BJ (cell line): ENCODE results near the gene ADCYAP1R1. TPM values are rescaled to one million over a fixed set of nuclear protein-coding genes. Genes with fewer than 3 reads are reported as not detected.

Experiments used
- CTCF ChIA-PET: fragments of 350-600 bp; formaldehyde crosslinking; extraction: SDS; loops from one replicate; lab custom pipeline; 2021; ENCODE audit warnings: antibody characterized with exemption, inconsistent platforms; lab: Yijun Ruan, JAX
- POLR2A ChIA-PET: fragments of 300-600 bp; sonication (Branson Sonifier 250); formaldehyde crosslinking; extraction: SDS; loops from one replicate; lab custom pipeline; 2021; ENCODE audit warnings: antibody characterized with exemption; lab: Charles Lee
- DNase-seq: peaks from one replicate; pipeline ENCODE4 v3.0.0-alpha.2; 2011; ENCODE audit warnings: low read depth
- H3K27me3 ChIP-seq: 2 replicates; pipeline ENCODE4 v1.6.0; 2011; ENCODE audit warnings: low read length; ENCODE audit not compliant: control insufficient read depth, insufficient read depth
- H3K36me3 ChIP-seq: 2 replicates; pipeline ENCODE4 v1.5.1; 2011; ENCODE audit warnings: low read length; ENCODE audit not compliant: control insufficient read depth, insufficient read depth
- H3K4me3 ChIP-seq: 2 replicates; pipeline ENCODE4 v1.5.1; 2011; ENCODE audit warnings: low read depth, mild to moderate bottlenecking, control low read depth, low read length
- CTCF ChIP-seq: IDR thresholded peaks from 2 replicates; pipeline ENCODE4 v1.5.1; 2011; ENCODE audit warnings: low read depth, mild to moderate bottlenecking, control low read depth, inconsistent platforms, low read length, moderate library complexity; ENCODE audit not compliant: insufficient read depth
- polyA plus RNA-seq: library from polyadenylated mRNA; depleted of rRNA; stranded (reverse); fragments of >200 nt; gene quantifications from 2 replicates; pipeline ENCODE4 v1.2.3, GENCODE V29; 2011

The ADCYAP1R1 gene
- polyA plus RNA-seq, 1 experiment, result not detected

DNA sequence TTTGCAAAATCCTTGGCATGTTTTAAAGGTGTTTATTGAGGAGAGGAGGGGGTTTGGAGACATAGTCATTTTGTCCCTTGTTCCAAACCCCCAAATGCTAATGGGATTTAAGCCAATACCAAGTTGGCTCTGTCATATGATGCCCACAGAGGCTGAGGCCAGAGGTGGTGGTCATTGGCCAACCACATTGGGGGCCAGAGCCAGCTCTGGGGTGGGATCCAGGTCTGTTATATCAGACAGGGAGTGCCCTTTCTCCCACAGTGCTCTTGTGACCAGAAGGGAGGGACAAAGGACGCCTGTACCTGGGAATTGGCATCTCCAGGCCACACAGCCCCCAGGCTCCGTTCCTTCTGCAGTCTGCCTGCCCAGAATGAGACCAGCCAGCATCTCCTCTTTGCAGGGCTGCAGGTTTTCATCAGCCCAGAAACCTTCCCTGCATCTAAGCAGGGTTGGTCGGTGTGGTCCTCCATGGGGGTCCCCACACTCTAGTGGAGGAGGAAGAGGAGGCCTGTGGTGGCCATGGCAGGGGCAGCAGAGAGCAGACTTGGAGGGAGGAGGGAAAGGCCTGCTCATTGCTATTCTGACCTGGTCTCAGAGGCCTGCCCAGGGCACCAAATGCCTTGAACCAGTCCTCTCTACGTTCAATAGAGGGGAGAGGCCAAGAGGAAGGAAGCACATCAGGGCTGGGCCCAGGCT is 17.9 kb downstream of the ADCYAP1R1 start:
- ChIA-PET POLR2A (no interaction called here), CTCF (interaction anchor here (1.2 to 2.1 kb wide), 2 partner anchors 9 to 15 kb away, joined by 4 read pairs; no protein-coding TSS in a partner anchor)
- no peak for TF ChIP-seq CTCF
- H3K36me3 ChIP-seq, result no peaks in the 10 kb centered on the region
- H3K27me3 ChIP-seq, result peaks cover 2% of the 10 kb centered on the region; the same call in 1 of the 2 replicates
- H3K4me3 ChIP-seq, result no peak overlapping the region
- DNase-seq, result no peak

- ChIA-PET CTCF (interaction anchor here (0.7 kb wide), 1 partner anchor 16 kb away, joined by 4 read pairs; no protein-coding TSS in a partner anchor), POLR2A (no interaction called here)
- Histone ChIP-seq H3K27me3 (peaks cover 2% of the 10 kb centered on the region; the same call in 1 of the 2 replicates), H3K4me3 (no peak overlapping the region), H3K36me3 (no peaks in the 10 kb centered on the region)
- no peak for TF ChIP-seq CTCF
- no peak for DNase-seq
Observed at GRCh38 chr7:31070991-31071644, 19.0 kb downstream of the ADCYAP1R1 start.

- DNase-seq, result no peak
- peaks cover 2% of the 10 kb centered on the region; the same call in 1 of the 2 replicates for H3K27me3 ChIP-seq
- no peak overlapping the region for H3K4me3 ChIP-seq
- no peak for TF ChIP-seq CTCF
- POLR2A ChIA-PET, result no interaction called here
- CTCF ChIA-PET, result interaction anchor here (0.7 kb wide), 1 partner anchor 16 kb away, joined by 4 read pairs; no protein-coding TSS in a partner anchor
- no peaks in the 10 kb centered on the region for H3K36me3 ChIP-seq
Observed at GRCh38 chr7:31071645-31072029, 19.5 kb downstream of the ADCYAP1R1 start.

DNA sequence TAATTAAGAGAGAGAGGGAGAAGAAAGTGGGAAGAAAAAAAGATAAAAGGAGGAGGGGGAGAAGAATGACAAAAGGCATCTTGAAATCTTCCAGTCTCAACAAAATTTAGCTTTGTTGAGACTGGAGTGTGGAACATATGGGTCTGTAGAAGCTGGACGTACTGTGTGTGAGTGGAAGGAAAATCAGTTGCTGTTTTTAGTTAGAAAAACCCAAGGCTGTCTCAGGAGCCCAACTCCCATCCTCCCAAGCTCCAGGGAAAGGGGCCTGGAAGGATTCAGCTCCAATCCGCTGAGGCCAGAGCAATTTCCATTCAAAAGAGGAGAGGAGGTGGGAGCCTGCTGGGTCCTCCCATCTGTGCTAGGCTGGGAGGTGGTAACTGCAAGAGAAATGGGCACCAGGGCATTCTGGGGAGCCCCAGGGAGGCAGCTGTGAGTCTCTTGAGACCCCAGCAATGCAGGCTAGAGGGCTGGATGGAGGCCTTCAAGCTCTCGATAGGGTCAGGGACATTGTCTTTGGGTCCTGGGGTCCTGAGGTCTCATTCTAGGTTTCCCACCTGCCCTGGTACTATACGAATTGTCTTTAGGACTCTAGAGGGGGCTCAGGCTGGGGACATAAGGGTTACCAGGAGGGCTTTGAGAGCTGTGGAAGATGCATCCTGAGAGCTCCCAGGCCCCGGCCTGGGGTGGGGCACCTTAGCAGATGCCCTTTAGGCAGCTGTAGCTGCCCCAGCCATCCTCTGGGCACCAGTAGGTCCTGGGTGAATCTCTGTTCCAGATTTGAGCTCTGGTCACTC is 21.4 kb downstream of the ADCYAP1R1 start:
- CTCF ChIA-PET, result interaction anchor here (1.0 to 1.5 kb wide), 2 partner anchors 49 to 90 kb away, joined by 4 read pairs; no protein-coding TSS in a partner anchor

More for the DNA sequence above, 21.4 kb downstream of the ADCYAP1R1 start:
- no peaks in the 10 kb centered on the region for H3K36me3 ChIP-seq
- POLR2A ChIA-PET, result no interaction called here
- no peak for TF ChIP-seq CTCF
- no peak overlapping the region for H3K4me3 ChIP-seq
- H3K27me3 ChIP-seq, result no peaks in the 10 kb centered on the region
- DNase-seq, result no peak
